Stimulated activated CD4-positive, alpha-beta T cell treated with anti-CD3 and anti-CD28 coated beads, Interleukin-12 subunit alpha, Interleukin-12 subunit beta, amount 100 ng/mL, for 4 hours (primary cell): ENCODE results near the gene KCTD16.

Source experiments
- DNase-seq: peaks from one replicate; pipeline ENCODE4 v3.0.0-alpha.2; 2020

Gene KCTD16

GRCh38 chr5:144352732-144353317, 182.2 kb downstream of the KCTD16 start:
- no peak for DNase-seq

GRCh38 chr5:144356489-144356888, 185.8 kb downstream of the KCTD16 start:
- no peak for DNase-seq

- DNase-seq: no peak
Observed at GRCh38 chr5:144361406-144361805, 190.7 kb downstream of the KCTD16 start.

- no peak for DNase-seq
Observed at GRCh38 chr5:144365885-144366284, 195.2 kb downstream of the KCTD16 start.

GRCh38 chr5:144367991-144368390, 197.3 kb downstream of the KCTD16 start:
- DNase-seq: no peak

GRCh38 chr5:144368556-144368955, 197.9 kb downstream of the KCTD16 start:
- no peak for DNase-seq

- DNase-seq: no peak
Observed at GRCh38 chr5:144369006-144369405, 198.3 kb downstream of the KCTD16 start.

GRCh38 chr5:144370273-144370672, 199.6 kb downstream of the KCTD16 start:
- no peak for DNase-seq

GRCh38 chr5:144374637-144375036, 204.0 kb downstream of the KCTD16 start:
- no peak for DNase-seq

GRCh38 chr5:144377207-144377606, 206.5 kb downstream of the KCTD16 start:
- DNase-seq: no peak

GRCh38 chr5:144378681-144379080, 208.0 kb downstream of the KCTD16 start:
- DNase-seq: no peak

- DNase-seq: no peak
Observed at GRCh38 chr5:144385597-144385996, 214.9 kb downstream of the KCTD16 start.

GRCh38 chr5:144386315-144386714, 215.6 kb downstream of the KCTD16 start:
- DNase-seq: no peak

- DNase-seq: no peak
Observed at GRCh38 chr5:144390133-144390532, 219.5 kb downstream of the KCTD16 start.

GRCh38 chr5:144391044-144391443, 220.4 kb downstream of the KCTD16 start:
- no peak for DNase-seq

- DNase-seq: no peak
Observed at GRCh38 chr5:144393641-144394435, 223.2 kb downstream of the KCTD16 start.

- no peak for DNase-seq
Observed at GRCh38 chr5:144395704-144396103, 225.0 kb downstream of the KCTD16 start.

GRCh38 chr5:144403058-144403457, 232.4 kb downstream of the KCTD16 start:
- no peak for DNase-seq

- DNase-seq: no peak
Observed at GRCh38 chr5:144403817-144404420, 233.2 kb downstream of the KCTD16 start.

- DNase-seq: no peak
Observed at GRCh38 chr5:144404672-144405071, 234.0 kb downstream of the KCTD16 start.

GRCh38 chr5:144405991-144406390, 235.3 kb downstream of the KCTD16 start:
- no peak for DNase-seq

- DNase-seq: no peak
Observed at GRCh38 chr5:144406442-144406841, 235.8 kb downstream of the KCTD16 start.

GRCh38 chr5:144414202-144415029, 243.7 kb downstream of the KCTD16 start:
- no peak for DNase-seq
